GM20431 (cell line): ENCODE results near the gene GPC6.

Experiments
- in situ Hi-C: fragments of 300-500 bp; cut with MseI, MboI; formaldehyde crosslinking; loops from one replicate; pipeline ENCODE4 v1.15.0; 2020; ENCODE audit warnings: low sequenced_read_pairs; ENCODE audit not compliant: unreplicated experiment

The GPC6 gene

GRCh38 chr13:93861818-93862217, 635.2 kb downstream of the GPC6 start:
- in situ Hi-C loops: no loop called here

GRCh38 chr13:93862259-93862658, 635.7 kb downstream of the GPC6 start:
- in situ Hi-C loops: no loop called here

- in situ Hi-C loops: no loop called here
Observed at GRCh38 chr13:93865235-93865634, 638.6 kb downstream of the GPC6 start.

- in situ Hi-C loops: no loop called here
Observed at GRCh38 chr13:93867481-93867880, 640.9 kb downstream of the GPC6 start.

- in situ Hi-C loops: no loop called here
Observed at GRCh38 chr13:93872376-93872775, 645.8 kb downstream of the GPC6 start.

GRCh38 chr13:93872786-93873347, 646.3 kb downstream of the GPC6 start:
- in situ Hi-C loops: no loop called here

- in situ Hi-C loops: no loop called here
Observed at GRCh38 chr13:93875547-93875946, 648.9 kb downstream of the GPC6 start.

- in situ Hi-C loops: no loop called here
Observed at GRCh38 chr13:93876236-93876635, 649.6 kb downstream of the GPC6 start.

GRCh38 chr13:93878675-93879074, 652.1 kb downstream of the GPC6 start:
- in situ Hi-C loops: no loop called here

- in situ Hi-C loops: no loop called here
Observed at GRCh38 chr13:93881411-93881810, 654.8 kb downstream of the GPC6 start.

GRCh38 chr13:93882086-93882651, 655.6 kb downstream of the GPC6 start:
- in situ Hi-C loops: no loop called here

GRCh38 chr13:93889430-93889951, 662.9 kb downstream of the GPC6 start:
- in situ Hi-C loops: no loop called here

GRCh38 chr13:93899981-93900380, 673.4 kb downstream of the GPC6 start:
- in situ Hi-C loops: no loop called here

GRCh38 chr13:93900731-93901130, 674.1 kb downstream of the GPC6 start:
- in situ Hi-C loops: no loop called here

GRCh38 chr13:93903909-93904308, 677.3 kb downstream of the GPC6 start:
- in situ Hi-C loops: no loop called here

GRCh38 chr13:93915269-93915809, 688.7 kb downstream of the GPC6 start:
- in situ Hi-C loops: no loop called here

GRCh38 chr13:93922063-93922855, 695.7 kb downstream of the GPC6 start:
- in situ Hi-C loops: no loop called here

GRCh38 chr13:93925990-93926389, 699.4 kb downstream of the GPC6 start:
- in situ Hi-C loops: no loop called here

- in situ Hi-C loops: no loop called here
Observed at GRCh38 chr13:93926425-93926824, 699.8 kb downstream of the GPC6 start.

GRCh38 chr13:93927431-93927830, 700.8 kb downstream of the GPC6 start:
- in situ Hi-C loops: no loop called here

GRCh38 chr13:93932901-93933300, 706.3 kb downstream of the GPC6 start:
- in situ Hi-C loops: no loop called here
